Measurements from ENCODE around the gene EDN1.
"Not testable (repeated sequence)": the region's sequence is repeated elsewhere in the genome, so short reads cannot be mapped to it uniquely, and the experiment has no call there.

EDN1 gene

DNA sequence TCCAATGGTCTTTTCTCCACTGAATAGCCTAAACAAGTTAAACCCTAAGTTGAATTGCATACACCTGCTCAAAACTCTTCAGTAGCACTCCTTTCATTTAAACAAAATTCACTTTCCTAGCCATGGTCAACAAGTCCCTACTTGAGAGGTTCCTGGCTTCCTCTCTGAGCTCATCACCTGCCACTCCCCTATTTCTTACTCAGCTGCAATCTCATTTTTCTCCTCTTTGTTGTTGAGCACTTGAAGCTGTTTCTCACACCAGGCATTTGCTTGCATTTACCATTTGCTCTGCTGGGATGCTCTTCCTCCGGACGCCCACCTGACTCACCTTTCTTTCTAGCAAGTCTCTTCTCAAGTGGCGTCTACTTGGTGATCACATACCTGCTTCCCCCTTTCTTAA, 38.5 kb downstream of the EDN1 start:
- Histone ChIP-seq H3K4me1 (ENCODE audit: insufficient read depth, low read length) (no peaks in the 10 kb centered on the region), H3K79me2 (ENCODE audit: insufficient read depth, low read length) (no peaks in the 10 kb centered on the region), H3K9me3 (ENCODE audit: insufficient read depth, low read length, severe bottlenecking) (no peaks in the 10 kb centered on the region), H3K4me3 (ENCODE audit: low read depth in 1 of 2, low read length in 2 of 2) (no peak overlapping the region), H3K4me2 (ENCODE audit: insufficient read depth, low read length) (no peak overlapping the region), H3K9ac (ENCODE audit: low read depth, low read length) (no peak overlapping the region), H4K20me1 (ENCODE audit: insufficient read depth, low read length) (no peaks in the 10 kb centered on the region), H3K36me3 (ENCODE audit: insufficient read depth, low read length) (no peaks in the 10 kb centered on the region), H3K27ac (ENCODE audit: low read length) (no peak overlapping the region), H3K27me3 (ENCODE audit: insufficient read depth, low read length, poor library complexity) (no peaks in the 10 kb centered on the region), H2AFZ (ENCODE audit: low read depth, low read length) (no peak overlapping the region)
- no peak for TF ChIP-seq EZH2 (IDR thresholded peaks at IDR 0.05; ENCODE audit: borderline replicate concordance, low read depth, low read length, severe bottlenecking)
- TF ChIP-seq, protein P1, sequence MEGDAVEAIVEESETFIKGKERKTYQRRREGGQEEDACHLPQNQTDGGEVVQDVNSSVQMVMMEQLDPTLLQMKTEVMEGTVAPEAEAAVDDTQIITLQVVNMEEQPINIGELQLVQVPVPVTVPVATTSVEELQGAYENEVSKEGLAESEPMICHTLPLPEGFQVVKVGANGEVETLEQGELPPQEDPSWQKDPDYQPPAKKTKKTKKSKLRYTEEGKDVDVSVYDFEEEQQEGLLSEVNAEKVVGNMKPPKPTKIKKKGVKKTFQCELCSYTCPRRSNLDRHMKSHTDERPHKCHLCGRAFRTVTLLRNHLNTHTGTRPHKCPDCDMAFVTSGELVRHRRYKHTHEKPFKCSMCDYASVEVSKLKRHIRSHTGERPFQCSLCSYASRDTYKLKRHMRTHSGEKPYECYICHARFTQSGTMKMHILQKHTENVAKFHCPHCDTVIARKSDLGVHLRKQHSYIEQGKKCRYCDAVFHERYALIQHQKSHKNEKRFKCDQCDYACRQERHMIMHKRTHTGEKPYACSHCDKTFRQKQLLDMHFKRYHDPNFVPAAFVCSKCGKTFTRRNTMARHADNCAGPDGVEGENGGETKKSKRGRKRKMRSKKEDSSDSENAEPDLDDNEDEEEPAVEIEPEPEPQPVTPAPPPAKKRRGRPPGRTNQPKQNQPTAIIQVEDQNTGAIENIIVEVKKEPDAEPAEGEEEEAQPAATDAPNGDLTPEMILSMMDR (IDR thresholded peaks at IDR 0.05; ENCODE audit: borderline replicate concordance, extremely low read depth, low read length, poor library complexity, severe bottlenecking): no peak
- ATAC-seq (ENCODE audit: insufficient read depth, low read depth) (no peak), DNase-seq (no peak)

DNA sequence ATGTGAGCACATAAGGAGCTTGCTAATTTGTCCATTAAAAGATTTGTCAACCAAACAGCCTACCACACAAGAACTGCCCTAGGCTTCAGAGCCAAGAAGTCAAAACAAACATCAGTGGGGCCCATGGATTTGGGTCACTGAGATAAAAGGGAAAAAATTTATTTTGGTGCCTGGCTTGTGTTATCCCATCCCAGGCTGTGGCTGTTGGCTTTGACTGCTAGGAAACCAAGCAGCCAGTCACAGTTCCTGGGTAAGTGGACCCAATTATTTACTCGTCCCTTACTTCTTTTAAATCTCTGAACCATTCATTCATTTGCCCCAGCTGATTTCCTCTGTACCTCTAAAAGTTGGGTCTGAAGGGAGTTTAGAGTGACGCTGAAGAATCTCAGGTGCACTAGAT, 41.3 kb downstream of the EDN1 start:
- TF ChIP-seq, protein P1 (IDR thresholded peaks at IDR 0.05; ENCODE audit: borderline replicate concordance, extremely low read depth, low read length, poor library complexity, severe bottlenecking): no peak
- no peak for TF ChIP-seq EZH2 (IDR thresholded peaks at IDR 0.05; ENCODE audit: borderline replicate concordance, low read depth, low read length, severe bottlenecking)
- no peak for ATAC-seq (ENCODE audit: insufficient read depth, low read depth)
- Histone ChIP-seq H3K4me1 (ENCODE audit: insufficient read depth, low read length) (no peaks in the 10 kb centered on the region), H3K79me2 (ENCODE audit: insufficient read depth, low read length) (no peaks in the 10 kb centered on the region), H3K9ac (ENCODE audit: low read depth, low read length) (no peak overlapping the region), H3K4me3 (ENCODE audit: low read depth in 1 of 2, low read length in 2 of 2) (no peak overlapping the region), H3K9me3 (ENCODE audit: insufficient read depth, low read length, severe bottlenecking) (no peaks in the 10 kb centered on the region), H3K4me2 (ENCODE audit: insufficient read depth, low read length) (no peak overlapping the region), H3K27ac (ENCODE audit: low read length) (no peak overlapping the region), H4K20me1 (ENCODE audit: insufficient read depth, low read length) (no peaks in the 10 kb centered on the region), H3K36me3 (ENCODE audit: insufficient read depth, low read length) (no peaks in the 10 kb centered on the region), H2AFZ (ENCODE audit: low read depth, low read length) (no peak overlapping the region), H3K27me3 (ENCODE audit: insufficient read depth, low read length, poor library complexity) (no peaks in the 10 kb centered on the region)
- no peak for DNase-seq

DNA sequence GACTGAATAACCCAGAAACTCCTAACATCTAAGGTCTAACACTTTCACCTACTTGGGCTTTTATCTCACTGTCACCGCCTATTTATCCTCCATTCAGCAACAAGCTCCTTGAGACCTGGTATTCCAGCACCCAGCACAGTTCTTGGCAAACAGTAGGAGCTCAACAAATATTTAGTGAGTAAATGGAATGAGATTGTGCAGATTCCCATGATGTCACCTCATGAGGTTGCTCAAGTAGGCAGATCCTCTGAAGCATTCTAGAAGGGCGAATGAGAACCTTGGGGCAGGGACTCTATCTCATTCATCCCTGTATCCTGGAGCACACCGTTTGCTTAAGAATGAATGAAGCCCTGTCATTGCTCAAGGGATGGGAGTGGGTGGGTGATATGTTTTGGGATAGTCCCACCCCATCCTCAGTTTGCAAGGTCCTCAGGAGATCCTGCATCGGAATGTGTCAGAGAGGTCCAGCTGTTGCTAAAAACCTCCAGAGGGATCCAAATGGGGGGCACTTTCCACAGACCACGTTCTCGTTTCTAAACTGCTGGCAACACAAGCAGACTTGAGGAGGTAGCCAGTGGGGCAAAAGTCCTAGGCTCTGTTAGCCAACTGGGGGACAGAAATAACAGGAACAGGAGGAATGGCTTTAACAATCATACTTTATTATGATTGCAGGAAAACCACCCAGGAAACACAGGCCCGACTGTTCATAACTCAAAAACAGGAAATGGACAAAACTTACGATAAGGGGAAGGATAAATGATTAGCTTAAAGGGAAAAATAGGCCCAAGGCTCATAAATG, 42.0 kb downstream of the EDN1 start:
- no peaks in the 10 kb centered on the region for H3K4me1 ChIP-seq (ENCODE audit: insufficient read depth, low read length)
- ATAC-seq (ENCODE audit: insufficient read depth, low read depth): no peak
- no peaks in the 10 kb centered on the region for H4K20me1 ChIP-seq (ENCODE audit: insufficient read depth, low read length)
- H3K36me3 ChIP-seq (ENCODE audit: insufficient read depth, low read length): no peaks in the 10 kb centered on the region
- H3K4me3 ChIP-seq (ENCODE audit: low read depth in 1 of 2, low read length in 2 of 2): no peak overlapping the region
- no peaks in the 10 kb centered on the region for H3K9me3 ChIP-seq (ENCODE audit: insufficient read depth, low read length, severe bottlenecking)
- H2AFZ ChIP-seq (ENCODE audit: low read depth, low read length): no peak overlapping the region
- H3K27ac ChIP-seq (ENCODE audit: low read length): no peak overlapping the region
- no peak for DNase-seq
- H3K9ac ChIP-seq (ENCODE audit: low read depth, low read length): no peak overlapping the region
- H3K4me2 ChIP-seq (ENCODE audit: insufficient read depth, low read length): no peak overlapping the region
- TF ChIP-seq EZH2 (IDR thresholded peaks at IDR 0.05; ENCODE audit: borderline replicate concordance, low read depth, low read length, severe bottlenecking): no peak
- TF ChIP-seq, protein P1 (IDR thresholded peaks at IDR 0.05; ENCODE audit: borderline replicate concordance, extremely low read depth, low read length, poor library complexity, severe bottlenecking): no peak
- H3K27me3 ChIP-seq (ENCODE audit: insufficient read depth, low read length, poor library complexity): no peaks in the 10 kb centered on the region
- no peaks in the 10 kb centered on the region for H3K79me2 ChIP-seq (ENCODE audit: insufficient read depth, low read length)

DNA sequence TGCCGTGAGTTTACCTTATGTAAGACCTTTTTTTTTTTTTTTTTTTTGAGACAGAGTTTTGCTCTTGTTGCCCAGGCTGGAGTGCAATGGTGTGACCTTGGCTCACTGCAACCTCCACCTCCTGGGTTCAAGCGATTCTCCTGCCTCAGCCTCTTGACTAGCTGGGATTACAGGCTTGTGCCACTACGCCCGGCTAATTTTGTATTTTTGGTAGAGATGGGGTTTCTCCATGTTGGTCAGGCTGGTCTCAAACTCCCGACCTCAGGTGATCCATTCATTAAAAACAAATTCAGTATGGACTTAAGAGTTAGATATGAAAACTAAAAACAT, 42.6 kb downstream of the EDN1 start:
- not testable (repeated sequence) for H3K79me2 ChIP-seq (ENCODE audit: insufficient read depth, low read length); H3K27me3 ChIP-seq (ENCODE audit: insufficient read depth, low read length, poor library complexity); H3K9ac ChIP-seq (ENCODE audit: low read depth, low read length); H3K4me3 ChIP-seq (ENCODE audit: low read depth in 1 of 2, low read length in 2 of 2); H3K36me3 ChIP-seq (ENCODE audit: insufficient read depth, low read length); H3K4me2 ChIP-seq (ENCODE audit: insufficient read depth, low read length); H3K4me1 ChIP-seq (ENCODE audit: insufficient read depth, low read length); DNase-seq; ATAC-seq (ENCODE audit: insufficient read depth, low read depth); H3K9me3 ChIP-seq (ENCODE audit: insufficient read depth, low read length, severe bottlenecking); H2AFZ ChIP-seq (ENCODE audit: low read depth, low read length); H3K27ac ChIP-seq (ENCODE audit: low read length); H4K20me1 ChIP-seq (ENCODE audit: insufficient read depth, low read length)

Data from DND-41 (cell line).